Smooth muscle cell (in vitro differentiated cells): Measurements from ENCODE around the gene EDNRB. TPM values are rescaled to one million over a fixed set of nuclear protein-coding genes. Genes with fewer than 3 reads are reported as not detected.

ENCODE experiments used
- DNase-seq: peaks from one replicate; lab custom pipeline; 2025; ENCODE audit not compliant: unreplicated experiment; lab: John Stamatoyannopoulos, UW
- H2AFZ ChIP-seq: fragments of 200-600 bp; sonication (generic); 2 replicates; pipeline ENCODE4 v1.6.0; 2016; ENCODE audit warnings: antibody characterized with exemption, low read depth, mild to moderate bottlenecking
- H3F3A ChIP-seq: fragments of 200-600 bp; sonication (generic); 2 replicates; pipeline ENCODE4 v1.6.0; 2017; ENCODE audit warnings: antibody characterized with exemption, low read depth
- H3K27ac ChIP-seq: fragments of 200-600 bp; sonication (generic); 2 replicates; pipeline ENCODE4 v1.5.1; 2016; ENCODE audit warnings: low read depth, mild to moderate bottlenecking
- H3K27me3 ChIP-seq: fragments of 200-600 bp; sonication (generic); 2 replicates; pipeline ENCODE4 v1.6.1; 2016; ENCODE audit warnings: low read depth, mild to moderate bottlenecking
- H3K36me3 ChIP-seq: fragments of 200-600 bp; sonication (generic); 2 replicates; pipeline ENCODE4 v1.5.1; 2016; ENCODE audit warnings: low read depth
- H3K4me1 ChIP-seq: fragments of 200-600 bp; sonication (generic); 2 replicates; pipeline ENCODE4 v1.5.1; 2016; ENCODE audit warnings: low read depth
- H3K4me2 ChIP-seq: fragments of 200-600 bp; sonication (generic); 2 replicates; pipeline ENCODE4 v1.6.0; 2016; ENCODE audit warnings: mild to moderate bottlenecking
- H3K4me3 ChIP-seq: fragments of 200-600 bp; sonication (generic); 2 replicates; pipeline ENCODE4 v1.5.1; 2016; ENCODE audit warnings: mild to moderate bottlenecking
- H3K79me2 ChIP-seq: fragments of 200-600 bp; sonication (generic); 2 replicates; pipeline ENCODE4 v1.6.0; 2016; ENCODE audit warnings: low read depth, mild to moderate bottlenecking
- H3K9ac ChIP-seq: fragments of 200-600 bp; sonication (generic); 2 replicates; pipeline ENCODE4 v1.6.0; 2016; ENCODE audit warnings: low read depth
- H3K9me3 ChIP-seq: fragments of 200-600 bp; sonication (generic); replicated peaks from 2 replicates; pipeline ENCODE4 v1.5.1; 2016; ENCODE audit warnings: low read depth
- H4K20me1 ChIP-seq: fragments of 200-600 bp; sonication (generic); 2 replicates; pipeline ENCODE4 v1.6.0; 2016; ENCODE audit warnings: low read depth
- CTCF ChIP-seq: fragments of 200-600 bp; sonication (generic); IDR thresholded peaks from 2 replicates; pipeline ENCODE4 v1.5.1; 2017; ENCODE audit warnings: borderline replicate concordance, mild to moderate bottlenecking, antibody characterized with exemption; ENCODE audit not compliant: insufficient read depth, poor library complexity, severe bottlenecking
- WGBS: methylation state at CpG from one replicate; pipeline ENCODE4 v1.1.7; 2016; ENCODE audit warnings: low lambda C conversion rate; 5-methylcytosine and 5-hydroxymethylcytosine counted together
- polyA plus RNA-seq: library from polyadenylated mRNA; unstranded; fragments of >200 nt; fragmentation: Nextera tagmentation; extraction: Ambion mirVana; gene quantifications from 2 replicates; pipeline ENCODE4 v1.2.1, GENCODE V29; 2016
- total RNA-seq: library from RNA; depleted of rRNA; stranded (reverse); fragments of >200 nt; gene quantifications from 2 replicates; pipeline ENCODE4 v1.2.3, GENCODE V29; 2014

The EDNRB gene
- total and polyA plus RNA-seq, 2 experiments from 2014 or later, result 1.1 to 2.9 TPM

- Histone ChIP-seq H3K4me3 (no peak overlapping the region), H3K27me3 (no peaks in the 10 kb centered on the region), H3K9ac (no peak overlapping the region), H3F3A (no peaks in the 10 kb centered on the region), H3K27ac (no peak overlapping the region), H3K36me3 (no peaks in the 10 kb centered on the region), H3K79me2 (no peaks in the 10 kb centered on the region), H3K4me2 (no peak overlapping the region), H2AFZ (no peak overlapping the region), H3K9me3 (no peaks in the 10 kb centered on the region), H3K4me1 (no peaks in the 10 kb centered on the region), H4K20me1 (no peaks in the 10 kb centered on the region)
- no peak for DNase-seq
- TF ChIP-seq CTCF, result no peak
These were observed 47.0 kb downstream of the EDNRB start for GRCh38 chr13:77871596-77871995.

GRCh38 chr13:77868717-77869116 lies 49.9 kb downstream of the EDNRB start:
- WGBS, result 100% methylated on average over 1 of the region's 1 CpG

GRCh38 chr13:77866971-77867370 lies 51.7 kb downstream of the EDNRB start:
- Histone ChIP-seq H3K4me2 (no peak overlapping the region), H4K20me1 (no peaks in the 10 kb centered on the region), H3K36me3 (no peaks in the 10 kb centered on the region), H3K27ac (no peak overlapping the region), H3K79me2 (no peaks in the 10 kb centered on the region), H3K27me3 (no peaks in the 10 kb centered on the region), H3K4me1 (no peaks in the 10 kb centered on the region), H3K4me3 (no peak overlapping the region), H3F3A (no peaks in the 10 kb centered on the region), H3K9ac (no peak overlapping the region), H3K9me3 (no peaks in the 10 kb centered on the region), H2AFZ (no peak overlapping the region)
- no peak for DNase-seq
- no peak for TF ChIP-seq CTCF

More at GRCh38 chr13:77868717-77869116, 49.9 kb downstream of the EDNRB start:
- TF ChIP-seq CTCF, result no peak
- Histone ChIP-seq H3K27ac (no peak overlapping the region), H3K9me3 (no peaks in the 10 kb centered on the region), H4K20me1 (no peaks in the 10 kb centered on the region), H3K4me3 (no peak overlapping the region), H3K79me2 (no peaks in the 10 kb centered on the region), H3K27me3 (no peaks in the 10 kb centered on the region), H3K36me3 (no peaks in the 10 kb centered on the region), H3K4me2 (no peak overlapping the region), H2AFZ (no peak overlapping the region), H3K9ac (no peak overlapping the region), H3F3A (no peaks in the 10 kb centered on the region), H3K4me1 (no peaks in the 10 kb centered on the region)
- DNase-seq, result no peak

GRCh38 chr13:77865622-77866021 lies 53.0 kb downstream of the EDNRB start:
- WGBS, result 85% methylated on average over 3 of the region's 3 CpGs
- Histone ChIP-seq H3K4me2 (no peak overlapping the region), H3K79me2 (no peaks in the 10 kb centered on the region), H4K20me1 (no peaks in the 10 kb centered on the region), H2AFZ (no peak overlapping the region), H3K9ac (no peak overlapping the region), H3K9me3 (no peaks in the 10 kb centered on the region), H3K27me3 (no peaks in the 10 kb centered on the region), H3K27ac (no peak overlapping the region), H3F3A (peaks cover 5% of the 10 kb centered on the region), H3K36me3 (no peaks in the 10 kb centered on the region), H3K4me3 (no peak overlapping the region), H3K4me1 (no peaks in the 10 kb centered on the region)
- DNase-seq, result no peak
- no peak for TF ChIP-seq CTCF
